A673 (cell line): Measurements from ENCODE around the gene TMPRSS2.

Experiments used
- EZH2 ChIP-seq: fragments of 200-600 bp; sonication (generic); IDR thresholded peaks from 2 replicates; pipeline ENCODE4 v1.6.1; 2017; ENCODE audit warnings: borderline replicate concordance, low read depth, mild to moderate bottlenecking, mixed read lengths, antibody characterized with exemption, low read length; ENCODE audit not compliant: poor library complexity, severe bottlenecking
- TF ChIP-seq, protein P1 (sequence below): fragments of 300-800, 200-600 bp; sonication (generic); conservative IDR thresholded peaks from 2 replicates; pipeline ENCODE4 v1.5.1; 2017; ENCODE audit warnings: low read depth, mild to moderate bottlenecking, antibody characterized with exemption, low read length, moderate library complexity, mixed read lengths

DNA sequence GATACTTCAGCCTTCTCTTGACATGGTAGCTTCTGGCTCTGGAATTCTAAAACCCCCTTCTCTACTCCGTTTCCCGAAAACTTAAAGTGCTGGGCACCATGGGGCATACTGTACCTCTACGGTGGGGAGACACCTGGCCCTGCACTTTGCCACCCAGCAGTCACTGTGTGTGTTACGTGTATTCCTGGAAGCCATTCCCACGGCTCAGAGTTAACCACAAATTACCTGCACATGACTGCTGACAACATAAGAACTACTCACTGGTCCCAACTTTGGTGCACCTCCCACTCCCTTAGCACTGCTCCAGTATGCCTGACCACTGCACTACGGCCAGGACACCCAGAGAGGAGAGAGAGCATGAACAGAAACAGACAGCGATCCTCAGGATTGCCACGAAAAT lies 29.4 kb upstream of the TMPRSS2 start:
- TF ChIP-seq, protein P1, sequence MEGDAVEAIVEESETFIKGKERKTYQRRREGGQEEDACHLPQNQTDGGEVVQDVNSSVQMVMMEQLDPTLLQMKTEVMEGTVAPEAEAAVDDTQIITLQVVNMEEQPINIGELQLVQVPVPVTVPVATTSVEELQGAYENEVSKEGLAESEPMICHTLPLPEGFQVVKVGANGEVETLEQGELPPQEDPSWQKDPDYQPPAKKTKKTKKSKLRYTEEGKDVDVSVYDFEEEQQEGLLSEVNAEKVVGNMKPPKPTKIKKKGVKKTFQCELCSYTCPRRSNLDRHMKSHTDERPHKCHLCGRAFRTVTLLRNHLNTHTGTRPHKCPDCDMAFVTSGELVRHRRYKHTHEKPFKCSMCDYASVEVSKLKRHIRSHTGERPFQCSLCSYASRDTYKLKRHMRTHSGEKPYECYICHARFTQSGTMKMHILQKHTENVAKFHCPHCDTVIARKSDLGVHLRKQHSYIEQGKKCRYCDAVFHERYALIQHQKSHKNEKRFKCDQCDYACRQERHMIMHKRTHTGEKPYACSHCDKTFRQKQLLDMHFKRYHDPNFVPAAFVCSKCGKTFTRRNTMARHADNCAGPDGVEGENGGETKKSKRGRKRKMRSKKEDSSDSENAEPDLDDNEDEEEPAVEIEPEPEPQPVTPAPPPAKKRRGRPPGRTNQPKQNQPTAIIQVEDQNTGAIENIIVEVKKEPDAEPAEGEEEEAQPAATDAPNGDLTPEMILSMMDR: no peak
- no peak for TF ChIP-seq EZH2
